ENCODE measurements around the gene ZGPAT. TPM values are rescaled to one million over a fixed set of nuclear protein-coding genes. Genes with fewer than 3 reads are reported as not detected.

The ZGPAT gene
- polyA plus RNA-seq, 1 donor from 2014 or later: 60.8 TPM

- Histone ChIP-seq H3F3A (ENCODE audit: insufficient read depth, low read length, poor library complexity, severe bottlenecking) (no peaks in the 10 kb centered on the region), H3K27me3 (ENCODE audit: insufficient read depth, low read depth, low read length) (no peaks in the 10 kb centered on the region), H3K9ac (ENCODE audit: low read length) (no peak overlapping the region), H3K9me2 (ENCODE audit: insufficient read depth, low read length) (no peaks in the 10 kb centered on the region), H2AFZ (ENCODE audit: low read depth, low read length) (no peak overlapping the region), H3K79me2 (replicated peaks; ENCODE audit: insufficient read depth, low read length) (no peaks in the 10 kb centered on the region), H3K27ac (ENCODE audit: low read length) (no peak overlapping the region), H3K9me3 (ENCODE audit: low read length) (no peaks in the 10 kb centered on the region), H3K4me3 (ENCODE audit: low read length) (no peak overlapping the region), H4K20me1 (ENCODE audit: insufficient read depth) (no peaks in the 10 kb centered on the region), H3K36me3 (ENCODE audit: insufficient read depth, low read length) (no peaks in the 10 kb centered on the region), H3K4me2 (ENCODE audit: low read length) (no peak overlapping the region)
- no peak for TF ChIP-seq TAF1 (IDR thresholded peaks at IDR 0.05; ENCODE audit: low read depth)
- TF ChIP-seq RAD21 (conservative IDR thresholded peaks at IDR 0.05): no peak
- TF ChIP-seq, protein P1, sequence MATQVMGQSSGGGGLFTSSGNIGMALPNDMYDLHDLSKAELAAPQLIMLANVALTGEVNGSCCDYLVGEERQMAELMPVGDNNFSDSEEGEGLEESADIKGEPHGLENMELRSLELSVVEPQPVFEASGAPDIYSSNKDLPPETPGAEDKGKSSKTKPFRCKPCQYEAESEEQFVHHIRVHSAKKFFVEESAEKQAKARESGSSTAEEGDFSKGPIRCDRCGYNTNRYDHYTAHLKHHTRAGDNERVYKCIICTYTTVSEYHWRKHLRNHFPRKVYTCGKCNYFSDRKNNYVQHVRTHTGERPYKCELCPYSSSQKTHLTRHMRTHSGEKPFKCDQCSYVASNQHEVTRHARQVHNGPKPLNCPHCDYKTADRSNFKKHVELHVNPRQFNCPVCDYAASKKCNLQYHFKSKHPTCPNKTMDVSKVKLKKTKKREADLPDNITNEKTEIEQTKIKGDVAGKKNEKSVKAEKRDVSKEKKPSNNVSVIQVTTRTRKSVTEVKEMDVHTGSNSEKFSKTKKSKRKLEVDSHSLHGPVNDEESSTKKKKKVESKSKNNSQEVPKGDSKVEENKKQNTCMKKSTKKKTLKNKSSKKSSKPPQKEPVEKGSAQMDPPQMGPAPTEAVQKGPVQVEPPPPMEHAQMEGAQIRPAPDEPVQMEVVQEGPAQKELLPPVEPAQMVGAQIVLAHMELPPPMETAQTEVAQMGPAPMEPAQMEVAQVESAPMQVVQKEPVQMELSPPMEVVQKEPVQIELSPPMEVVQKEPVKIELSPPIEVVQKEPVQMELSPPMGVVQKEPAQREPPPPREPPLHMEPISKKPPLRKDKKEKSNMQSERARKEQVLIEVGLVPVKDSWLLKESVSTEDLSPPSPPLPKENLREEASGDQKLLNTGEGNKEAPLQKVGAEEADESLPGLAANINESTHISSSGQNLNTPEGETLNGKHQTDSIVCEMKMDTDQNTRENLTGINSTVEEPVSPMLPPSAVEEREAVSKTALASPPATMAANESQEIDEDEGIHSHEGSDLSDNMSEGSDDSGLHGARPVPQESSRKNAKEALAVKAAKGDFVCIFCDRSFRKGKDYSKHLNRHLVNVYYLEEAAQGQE (IDR thresholded peaks at IDR 0.05; ENCODE audit: borderline replicate concordance): no peak
- no peak for TF ChIP-seq EP300 (conservative IDR thresholded peaks at IDR 0.05; ENCODE audit: poor library complexity, severe bottlenecking)
- no peak for TF ChIP-seq MXI1 (conservative IDR thresholded peaks at IDR 0.05; ENCODE audit: poor library complexity, severe bottlenecking)
- TF ChIP-seq SMC3 (conservative IDR thresholded peaks at IDR 0.05; ENCODE audit: poor library complexity): no peak
- TF ChIP-seq, protein P2, sequence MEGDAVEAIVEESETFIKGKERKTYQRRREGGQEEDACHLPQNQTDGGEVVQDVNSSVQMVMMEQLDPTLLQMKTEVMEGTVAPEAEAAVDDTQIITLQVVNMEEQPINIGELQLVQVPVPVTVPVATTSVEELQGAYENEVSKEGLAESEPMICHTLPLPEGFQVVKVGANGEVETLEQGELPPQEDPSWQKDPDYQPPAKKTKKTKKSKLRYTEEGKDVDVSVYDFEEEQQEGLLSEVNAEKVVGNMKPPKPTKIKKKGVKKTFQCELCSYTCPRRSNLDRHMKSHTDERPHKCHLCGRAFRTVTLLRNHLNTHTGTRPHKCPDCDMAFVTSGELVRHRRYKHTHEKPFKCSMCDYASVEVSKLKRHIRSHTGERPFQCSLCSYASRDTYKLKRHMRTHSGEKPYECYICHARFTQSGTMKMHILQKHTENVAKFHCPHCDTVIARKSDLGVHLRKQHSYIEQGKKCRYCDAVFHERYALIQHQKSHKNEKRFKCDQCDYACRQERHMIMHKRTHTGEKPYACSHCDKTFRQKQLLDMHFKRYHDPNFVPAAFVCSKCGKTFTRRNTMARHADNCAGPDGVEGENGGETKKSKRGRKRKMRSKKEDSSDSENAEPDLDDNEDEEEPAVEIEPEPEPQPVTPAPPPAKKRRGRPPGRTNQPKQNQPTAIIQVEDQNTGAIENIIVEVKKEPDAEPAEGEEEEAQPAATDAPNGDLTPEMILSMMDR (IDR thresholded peaks at IDR 0.05; ENCODE audit: poor library complexity, severe bottlenecking): no peak
- TF ChIP-seq POLR2AphosphoS5 (IDR thresholded peaks at IDR 0.05): no peak
- TF ChIP-seq EZH2 (IDR thresholded peaks at IDR 0.05; ENCODE audit: borderline replicate concordance, insufficient read depth, low read length, poor library complexity, severe bottlenecking): no peak
Observed at GRCh38 chr20:63748934-63749270, 41.1 kb downstream of the ZGPAT start.

- H3K9ac ChIP-seq (ENCODE audit: low read length): no peak overlapping the region
- TF ChIP-seq MXI1 (conservative IDR thresholded peaks at IDR 0.05; ENCODE audit: poor library complexity, severe bottlenecking): no peak
- no peak for TF ChIP-seq EP300 (conservative IDR thresholded peaks at IDR 0.05; ENCODE audit: poor library complexity, severe bottlenecking)
- TF ChIP-seq, protein P2 (IDR thresholded peaks at IDR 0.05; ENCODE audit: poor library complexity, severe bottlenecking): no peak
- TF ChIP-seq RAD21 (conservative IDR thresholded peaks at IDR 0.05): no peak
- TF ChIP-seq TAF1 (IDR thresholded peaks at IDR 0.05; ENCODE audit: low read depth): no peak
- TF ChIP-seq EZH2 (IDR thresholded peaks at IDR 0.05; ENCODE audit: borderline replicate concordance, insufficient read depth, low read length, poor library complexity, severe bottlenecking): no peak
- TF ChIP-seq POLR2AphosphoS5 (IDR thresholded peaks at IDR 0.05): no peak
- no peak for TF ChIP-seq SMC3 (conservative IDR thresholded peaks at IDR 0.05; ENCODE audit: poor library complexity)
- TF ChIP-seq, protein P1 (IDR thresholded peaks at IDR 0.05; ENCODE audit: borderline replicate concordance): no peak
- H3K4me3 ChIP-seq (ENCODE audit: low read length): no peak overlapping the region
- no peak overlapping the region for H3K27ac ChIP-seq (ENCODE audit: low read length)
- H3K9me3 ChIP-seq (ENCODE audit: low read length): no peaks in the 10 kb centered on the region
- no peaks in the 10 kb centered on the region for H3K79me2 ChIP-seq (replicated peaks; ENCODE audit: insufficient read depth, low read length)
- H3K4me2 ChIP-seq (ENCODE audit: low read length): no peak overlapping the region
- H3K9me2 ChIP-seq (ENCODE audit: insufficient read depth, low read length): no peaks in the 10 kb centered on the region
- no peaks in the 10 kb centered on the region for H3K27me3 ChIP-seq (ENCODE audit: insufficient read depth, low read depth, low read length)
- H2AFZ ChIP-seq (ENCODE audit: low read depth, low read length): no peak overlapping the region
- no peaks in the 10 kb centered on the region for H4K20me1 ChIP-seq (ENCODE audit: insufficient read depth)
- no peaks in the 10 kb centered on the region for H3K36me3 ChIP-seq (ENCODE audit: insufficient read depth, low read length)
- H3F3A ChIP-seq (ENCODE audit: insufficient read depth, low read length, poor library complexity, severe bottlenecking): no peaks in the 10 kb centered on the region
Observed at GRCh38 chr20:63749597-63750508, 42.0 kb downstream of the ZGPAT start.
